ENCODE data around the gene INSIG1.

INSIG1 gene

DNA sequence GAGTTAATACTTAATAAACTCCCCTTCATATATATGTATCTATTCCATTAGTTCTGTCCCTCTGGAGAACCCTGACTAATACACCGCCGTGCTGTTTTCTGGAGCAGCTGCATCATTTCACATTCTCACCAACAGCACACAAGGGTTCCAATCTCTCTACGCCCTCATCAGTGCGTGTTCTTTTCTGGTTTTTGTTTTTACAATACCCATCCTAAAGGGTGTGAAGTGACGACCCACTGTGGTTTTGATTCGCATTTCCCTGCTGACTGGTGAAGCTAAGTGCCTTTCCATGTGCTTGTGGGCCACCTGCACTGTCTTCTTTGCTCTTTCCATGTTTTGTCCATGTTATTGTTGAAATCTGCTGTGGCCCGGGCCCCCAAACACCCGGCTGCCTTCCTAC lies 11.0 kb upstream of the INSIG1 start:
- DNase-seq = no peak

GRCh38 chr7:155287284-155287935 lies 10.3 kb upstream of the INSIG1 start:
- no peak for DNase-seq

GRCh38 chr7:155288055-155288454 lies 9.6 kb upstream of the INSIG1 start:
- DNase-seq = no peak

DNA sequence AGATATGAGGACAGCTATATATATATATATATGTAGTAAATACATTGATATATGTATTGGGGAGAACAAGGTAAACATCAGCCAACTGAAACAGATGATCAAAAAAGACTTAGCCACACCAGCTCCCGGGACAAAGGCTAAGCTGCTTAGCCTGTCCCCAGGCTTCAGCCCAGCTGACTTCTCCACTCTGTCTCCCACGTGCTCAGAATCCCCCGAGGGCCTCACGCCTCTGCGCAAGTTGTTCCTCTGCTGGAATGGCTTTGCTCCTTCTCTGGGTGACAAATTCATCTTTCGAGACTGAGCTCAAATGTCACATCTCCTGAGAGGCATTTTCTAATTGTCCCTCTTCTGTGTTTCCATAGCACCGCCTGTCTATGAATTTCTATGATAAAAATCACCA lies 8.6 kb upstream of the INSIG1 start:
- no peak for DNase-seq

DNA sequence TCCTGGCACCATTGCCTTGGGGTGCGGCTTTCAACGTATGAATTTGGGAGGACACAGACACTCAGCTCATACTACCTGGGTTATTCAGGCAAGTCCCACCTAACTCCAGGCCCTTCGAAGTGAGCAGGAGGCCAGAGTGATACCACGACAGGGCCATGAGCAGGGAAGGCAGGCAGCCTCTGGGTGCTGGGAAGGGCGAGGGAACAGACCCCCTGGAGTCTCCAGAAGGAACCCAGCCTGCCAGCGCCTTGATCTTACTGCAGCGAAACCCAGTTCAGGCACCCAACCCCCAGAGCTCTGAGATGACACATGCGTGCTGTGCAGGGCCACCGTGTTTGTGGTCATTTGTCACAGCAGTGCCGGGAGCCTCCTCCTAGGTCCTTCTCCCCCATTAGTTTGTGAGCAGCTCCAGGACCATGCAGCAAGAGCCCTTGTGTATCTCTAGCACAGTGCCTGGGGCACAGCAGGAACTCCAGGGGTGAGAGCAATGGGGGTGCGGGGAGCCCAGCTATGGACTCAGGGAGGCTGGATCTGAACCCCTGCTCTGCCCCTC lies 7.7 kb upstream of the INSIG1 start:
- DNase-seq = no peak

GRCh38 chr7:155291045-155291530 lies 6.6 kb upstream of the INSIG1 start:
- peak; percentile 5 for DNase-seq

- no peak for DNase-seq
Measured at GRCh38 chr7:155291729-155292128, 5.9 kb upstream of the INSIG1 start.

DNA sequence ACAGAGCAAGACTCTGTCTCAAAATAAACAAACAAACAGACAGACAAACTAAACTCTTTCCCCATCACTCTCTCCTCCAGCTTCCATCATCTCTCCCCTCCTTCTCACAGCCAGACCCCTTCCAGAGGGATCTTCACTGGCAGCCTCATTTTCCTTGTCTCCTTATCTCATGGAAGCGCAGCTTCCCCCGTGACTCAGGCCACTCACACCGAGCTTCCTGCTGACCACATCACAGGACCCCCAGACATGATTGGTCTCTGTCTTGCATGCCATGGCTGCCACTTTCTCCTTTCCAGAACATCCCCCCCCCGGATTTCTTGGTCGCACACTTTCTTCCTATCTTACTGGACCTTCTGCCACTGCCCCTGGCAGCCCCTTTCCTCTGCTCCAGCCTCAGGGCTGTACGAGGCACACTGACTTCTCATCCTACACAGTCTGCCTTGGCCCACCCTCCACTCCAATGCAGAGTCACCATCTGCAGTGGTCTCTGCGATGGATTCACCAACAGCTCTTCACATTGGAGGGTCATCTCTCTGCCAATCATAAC lies 4.9 kb upstream of the INSIG1 start:
- DNase-seq = no peak

DNA sequence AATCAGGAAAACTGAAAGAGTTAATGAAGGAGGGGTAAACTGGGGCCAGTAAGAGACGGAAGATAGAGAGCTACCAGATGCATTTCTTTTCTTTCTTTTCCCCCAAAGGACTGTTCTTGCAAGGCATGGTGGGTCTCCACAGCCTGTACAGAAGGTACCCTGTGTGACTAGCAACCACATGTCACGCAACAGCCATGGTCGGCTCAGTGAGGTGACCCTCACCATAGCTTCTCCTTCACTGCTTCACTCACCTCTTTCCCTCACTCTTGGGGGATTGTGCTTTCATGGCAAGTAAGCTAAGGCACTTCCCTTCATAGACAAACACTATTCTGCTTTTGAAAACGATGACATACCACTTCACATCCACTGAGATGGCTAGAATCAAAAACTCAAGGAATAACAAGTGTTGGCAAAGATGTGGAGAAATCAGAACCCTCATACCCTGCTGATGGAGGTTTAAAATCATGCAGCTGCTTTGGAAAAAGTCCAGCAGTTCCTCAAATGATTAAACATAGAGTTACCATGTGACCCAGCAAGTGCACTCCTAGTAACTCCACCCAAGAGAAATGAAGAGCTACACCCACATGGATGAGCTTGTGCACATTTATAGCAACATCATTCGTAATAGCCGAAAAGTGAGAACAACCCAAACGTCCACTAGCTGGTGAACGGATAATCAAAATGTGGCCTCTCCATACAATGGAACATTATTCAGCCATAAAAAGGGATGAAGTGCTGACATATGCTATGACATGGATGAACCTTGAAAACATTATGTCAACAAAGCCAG lies 3.8 kb upstream of the INSIG1 start:
- no peak for DNase-seq

- no peak for DNase-seq
Measured at GRCh38 chr7:155294511-155294778, 3.2 kb upstream of the INSIG1 start.

- DNase-seq = no peak
Measured at GRCh38 chr7:155295511-155295910, 2.2 kb upstream of the INSIG1 start.

DNA sequence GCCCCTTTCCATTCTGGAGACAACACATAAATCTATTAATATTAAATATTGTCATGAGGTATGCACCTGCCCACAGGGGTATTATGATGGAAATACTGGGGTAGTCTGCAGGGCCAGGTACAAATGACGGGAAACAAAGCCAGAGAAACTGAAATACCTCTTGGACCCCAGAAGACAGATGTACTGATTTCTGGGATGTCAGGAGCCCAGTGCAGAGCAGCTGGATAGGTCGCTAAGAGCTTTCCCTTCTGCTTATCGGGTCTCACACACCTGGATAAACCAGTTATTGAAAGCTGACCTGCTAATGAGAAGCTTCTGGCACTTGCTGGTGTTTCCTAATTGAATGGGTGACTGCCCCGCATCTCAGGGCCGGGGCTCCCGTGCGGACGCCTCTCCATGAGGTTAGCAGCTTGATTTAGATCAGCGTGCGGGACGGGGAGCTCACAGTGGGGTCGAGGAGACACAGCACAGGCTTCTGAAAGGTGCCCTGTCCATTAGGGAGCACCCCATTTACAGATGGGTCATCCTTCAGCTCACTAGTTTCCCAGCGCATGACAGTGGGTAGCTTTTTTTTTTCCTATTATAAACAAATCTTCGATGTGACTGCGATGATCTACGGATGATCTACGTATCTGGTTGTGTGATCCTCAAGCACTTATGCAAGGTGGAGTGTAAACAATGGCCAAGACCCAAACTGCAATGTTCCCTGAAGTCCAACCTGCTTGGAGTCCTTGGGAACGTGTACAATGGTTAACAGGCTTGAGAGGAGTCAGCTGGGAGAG lies 1.5 kb upstream of the INSIG1 start:
- no peak for DNase-seq

DNA sequence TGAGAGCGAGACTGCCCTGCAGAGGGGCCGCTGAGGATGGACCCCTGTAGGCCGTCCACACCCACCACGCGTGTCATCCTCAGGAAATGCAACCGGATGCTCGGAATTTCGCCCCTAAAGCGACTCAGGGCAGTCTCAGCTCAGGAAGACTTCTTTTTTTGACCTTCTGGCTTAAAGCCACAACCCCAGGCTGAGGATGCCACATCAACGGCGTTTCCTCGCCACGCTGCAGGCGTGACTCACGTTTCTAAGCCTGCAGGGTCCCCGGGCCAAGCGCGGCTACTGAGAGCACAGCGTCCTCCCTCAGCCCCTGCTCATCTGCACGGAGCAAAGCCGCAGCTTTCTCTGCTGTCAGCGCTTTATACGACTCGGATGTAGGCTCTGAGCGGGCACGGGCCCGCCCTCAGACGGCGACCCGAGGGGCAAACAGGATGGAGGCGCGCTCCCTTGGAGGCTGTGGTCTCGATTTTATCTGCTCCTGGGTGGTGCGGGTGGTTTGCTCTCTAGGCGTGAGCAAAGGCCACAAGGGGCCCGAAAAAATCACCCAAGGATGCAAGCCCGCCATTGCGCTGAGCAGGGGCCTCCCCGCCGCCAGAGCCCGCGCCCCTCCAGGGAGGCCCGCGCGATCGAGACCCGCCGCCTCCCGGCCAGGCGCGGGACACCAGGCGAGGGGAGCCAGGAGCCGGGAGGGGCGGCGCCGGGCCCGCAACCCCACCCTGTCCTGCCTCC lies 726 bp upstream of the INSIG1 start:
- DNase-seq = peak; percentile 43

GRCh38 chr7:155298288-155298833 lies 683 bp downstream of the INSIG1 start:
- no peak for DNase-seq

GRCh38 chr7:155298834-155299534 lies 1.3 kb downstream of the INSIG1 start:
- peak; percentile 65 for DNase-seq

DNA sequence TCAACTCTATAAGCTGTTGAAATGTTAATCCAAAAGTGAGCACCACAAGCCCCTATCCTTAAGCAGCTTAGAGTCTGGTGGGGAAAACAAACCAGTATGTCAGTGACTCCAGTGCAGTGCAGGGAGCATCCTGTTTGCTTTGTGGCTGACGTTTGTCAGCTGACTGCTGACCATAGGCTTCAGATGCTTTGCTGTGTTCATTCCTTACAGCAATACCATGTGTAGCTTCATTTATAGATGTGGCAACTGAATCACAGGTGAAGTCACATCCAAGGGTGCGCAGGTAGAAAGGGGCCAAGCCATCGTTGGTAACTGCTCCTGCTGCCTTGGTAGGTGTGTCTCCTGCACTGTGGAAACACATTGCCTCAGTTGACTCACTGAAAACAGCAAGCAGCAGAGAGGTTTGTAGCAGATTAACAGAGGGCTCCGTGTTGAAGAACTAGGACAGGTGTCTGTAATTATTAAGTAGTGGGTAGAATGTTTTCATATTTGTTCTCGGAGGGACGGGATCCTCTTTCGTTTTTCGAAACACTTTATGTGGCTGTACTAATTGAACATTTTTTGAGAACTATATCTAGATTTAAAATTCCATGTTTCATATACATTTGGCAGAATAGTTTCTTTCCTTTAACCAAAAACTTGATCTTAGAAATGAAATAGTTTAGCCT lies 2.0 kb downstream of the INSIG1 start:
- DNase-seq = no peak

DNA sequence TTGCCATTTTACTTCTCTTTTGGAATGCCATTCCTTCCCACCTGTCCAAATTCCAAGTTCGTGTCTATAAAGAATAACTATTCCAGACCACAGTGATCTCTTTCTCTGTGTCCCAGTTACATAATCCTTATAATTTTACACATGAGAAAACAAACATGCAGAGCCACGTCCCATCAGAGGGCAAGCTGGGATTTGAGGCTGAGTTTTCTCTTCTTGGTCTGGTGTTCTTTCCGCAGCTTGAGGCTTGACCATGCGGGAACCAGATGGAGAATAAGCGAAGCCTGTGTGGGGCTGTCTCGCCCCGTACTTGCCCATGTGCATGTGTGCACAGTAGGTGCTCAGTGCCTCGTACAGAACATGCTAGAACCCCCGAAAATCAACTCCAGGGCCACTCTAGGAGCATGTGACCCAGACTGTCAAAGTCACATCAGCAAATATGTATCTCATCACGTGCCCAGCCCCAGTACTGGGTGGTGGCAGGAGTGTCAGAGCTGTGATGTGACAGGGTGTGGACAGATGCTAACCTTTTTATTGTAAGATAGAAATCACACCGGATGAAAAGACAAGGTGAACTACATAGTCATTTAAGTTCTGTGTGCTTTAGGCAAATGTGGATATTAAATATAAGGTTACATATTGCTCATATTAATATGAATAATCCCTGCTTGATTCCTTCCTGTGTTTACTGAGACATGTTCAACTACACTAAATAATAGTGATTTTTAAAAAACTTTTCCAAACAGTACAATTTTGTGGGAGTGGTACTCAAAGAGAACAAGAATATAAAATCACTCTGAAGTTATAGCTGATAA lies 3.2 kb downstream of the INSIG1 start:
- no peak for DNase-seq

DNA sequence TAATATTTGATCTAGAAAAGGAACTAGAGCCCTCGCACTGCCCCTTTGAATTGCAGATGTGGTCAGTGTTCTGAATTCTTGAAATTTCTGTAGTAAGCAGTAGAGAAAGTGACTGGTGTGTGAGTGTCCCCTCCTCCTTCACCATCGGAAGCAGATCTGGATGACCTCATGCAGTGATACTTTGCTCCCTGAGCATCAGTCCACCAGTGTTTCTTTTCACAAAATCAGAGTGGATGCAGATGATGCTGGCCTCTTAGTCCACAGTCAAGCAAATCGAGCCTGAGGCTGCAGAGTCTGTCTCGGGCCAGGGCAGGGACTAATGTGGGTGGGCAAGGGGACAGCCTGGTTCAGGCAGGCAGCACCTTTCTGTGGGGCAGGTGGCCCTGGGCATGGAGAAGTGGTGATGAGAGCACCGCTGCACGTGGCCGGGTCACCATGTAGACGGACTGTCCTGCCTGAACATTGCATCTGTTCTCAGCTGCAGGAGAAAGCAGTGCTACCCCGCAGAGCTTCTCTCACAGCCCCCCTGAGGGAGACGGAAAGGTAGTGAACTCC lies 5.4 kb downstream of the INSIG1 start:
- DNase-seq = no peak

- DNase-seq = no peak
Measured at GRCh38 chr7:155303897-155304296, 6.2 kb downstream of the INSIG1 start.

All from T1000 (cell line).